ENCODE results near the gene PSORS1C1.

Gene PSORS1C1

GRCh38 chr6:31096656-31097055, 17.9 kb upstream of the PSORS1C1 start:
- TF ChIP-seq, protein P1, sequence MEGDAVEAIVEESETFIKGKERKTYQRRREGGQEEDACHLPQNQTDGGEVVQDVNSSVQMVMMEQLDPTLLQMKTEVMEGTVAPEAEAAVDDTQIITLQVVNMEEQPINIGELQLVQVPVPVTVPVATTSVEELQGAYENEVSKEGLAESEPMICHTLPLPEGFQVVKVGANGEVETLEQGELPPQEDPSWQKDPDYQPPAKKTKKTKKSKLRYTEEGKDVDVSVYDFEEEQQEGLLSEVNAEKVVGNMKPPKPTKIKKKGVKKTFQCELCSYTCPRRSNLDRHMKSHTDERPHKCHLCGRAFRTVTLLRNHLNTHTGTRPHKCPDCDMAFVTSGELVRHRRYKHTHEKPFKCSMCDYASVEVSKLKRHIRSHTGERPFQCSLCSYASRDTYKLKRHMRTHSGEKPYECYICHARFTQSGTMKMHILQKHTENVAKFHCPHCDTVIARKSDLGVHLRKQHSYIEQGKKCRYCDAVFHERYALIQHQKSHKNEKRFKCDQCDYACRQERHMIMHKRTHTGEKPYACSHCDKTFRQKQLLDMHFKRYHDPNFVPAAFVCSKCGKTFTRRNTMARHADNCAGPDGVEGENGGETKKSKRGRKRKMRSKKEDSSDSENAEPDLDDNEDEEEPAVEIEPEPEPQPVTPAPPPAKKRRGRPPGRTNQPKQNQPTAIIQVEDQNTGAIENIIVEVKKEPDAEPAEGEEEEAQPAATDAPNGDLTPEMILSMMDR (IDR thresholded peaks at IDR 0.05), result no peak
- TF ChIP-seq ZFX (IDR thresholded peaks at IDR 0.05; ENCODE audit: borderline replicate concordance), result no peak
- H3K27ac ChIP-seq, result no peak overlapping the region

DNA sequence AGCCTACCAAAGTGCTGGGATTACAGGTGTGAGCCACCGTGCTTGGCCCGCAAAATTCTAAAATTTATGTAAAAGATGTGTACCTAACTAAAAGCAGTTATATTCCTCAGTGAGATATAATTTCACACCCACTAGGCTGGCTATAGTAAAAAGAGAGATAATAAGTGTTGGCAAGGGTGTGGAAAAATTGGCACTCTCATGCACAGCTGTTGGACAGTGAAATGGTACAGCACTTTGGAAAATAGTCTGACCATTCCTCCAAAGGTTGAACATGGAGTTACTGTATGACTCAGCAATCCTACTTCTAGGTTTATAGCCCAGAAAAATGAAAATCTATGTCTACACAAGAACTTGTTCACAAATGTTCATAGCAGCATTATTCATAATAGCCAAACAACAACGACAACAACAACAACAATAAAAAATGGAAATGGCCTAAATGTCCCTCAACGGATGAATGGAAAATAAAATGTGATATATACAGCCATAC, 16.1 kb upstream of the PSORS1C1 start:
- no peak for TF ChIP-seq ZFX (IDR thresholded peaks at IDR 0.05; ENCODE audit: borderline replicate concordance)
- TF ChIP-seq, protein P1 (IDR thresholded peaks at IDR 0.05), result no peak
- no peak overlapping the region for H3K27ac ChIP-seq

DNA sequence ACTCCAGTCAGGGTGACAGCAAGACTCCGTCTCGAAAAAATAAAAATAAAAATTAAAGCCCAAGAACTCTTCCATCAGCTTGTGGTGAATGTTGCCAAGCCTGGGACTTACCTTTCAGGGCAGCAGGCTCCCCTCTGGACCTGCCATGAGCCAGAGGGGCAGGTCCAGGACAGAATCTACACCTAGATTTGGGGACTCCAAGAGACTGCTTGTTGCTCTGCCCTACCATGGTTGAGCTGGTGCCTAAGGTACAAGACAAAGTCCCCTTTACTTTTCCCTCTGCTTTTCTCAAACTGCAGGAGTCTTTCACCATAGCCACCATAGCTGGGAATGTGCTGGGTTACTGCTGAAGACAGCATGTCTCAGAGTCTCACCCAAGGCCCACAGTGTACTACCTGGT, 11.5 kb upstream of the PSORS1C1 start:
- no peak for TF ChIP-seq ZFX (IDR thresholded peaks at IDR 0.05; ENCODE audit: borderline replicate concordance)
- TF ChIP-seq, protein P1 (IDR thresholded peaks at IDR 0.05), result no peak
- no peak overlapping the region for H3K27ac ChIP-seq

DNA sequence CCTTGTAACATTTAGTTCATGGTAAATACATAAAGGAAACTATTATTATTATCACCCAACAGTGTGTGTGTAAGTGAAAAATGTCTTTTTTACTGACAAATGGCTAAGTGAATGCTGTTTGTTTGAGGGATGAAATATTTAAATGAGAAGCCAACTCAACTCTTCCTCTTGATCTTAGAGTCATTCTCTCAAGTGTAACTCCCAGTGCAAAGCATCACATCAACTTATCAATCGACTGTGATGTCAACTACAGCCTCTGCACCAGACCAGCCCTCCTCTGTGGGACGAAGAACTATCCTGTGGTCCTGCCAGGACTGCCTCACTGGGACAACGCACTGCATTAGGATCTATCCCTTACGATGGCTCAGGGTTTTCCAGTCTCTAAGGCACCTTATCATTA, 7.5 kb upstream of the PSORS1C1 start:
- H3K27ac ChIP-seq, result no peak overlapping the region
- no peak for TF ChIP-seq ZFX (IDR thresholded peaks at IDR 0.05; ENCODE audit: borderline replicate concordance)
- TF ChIP-seq, protein P1 (IDR thresholded peaks at IDR 0.05), result no peak

DNA sequence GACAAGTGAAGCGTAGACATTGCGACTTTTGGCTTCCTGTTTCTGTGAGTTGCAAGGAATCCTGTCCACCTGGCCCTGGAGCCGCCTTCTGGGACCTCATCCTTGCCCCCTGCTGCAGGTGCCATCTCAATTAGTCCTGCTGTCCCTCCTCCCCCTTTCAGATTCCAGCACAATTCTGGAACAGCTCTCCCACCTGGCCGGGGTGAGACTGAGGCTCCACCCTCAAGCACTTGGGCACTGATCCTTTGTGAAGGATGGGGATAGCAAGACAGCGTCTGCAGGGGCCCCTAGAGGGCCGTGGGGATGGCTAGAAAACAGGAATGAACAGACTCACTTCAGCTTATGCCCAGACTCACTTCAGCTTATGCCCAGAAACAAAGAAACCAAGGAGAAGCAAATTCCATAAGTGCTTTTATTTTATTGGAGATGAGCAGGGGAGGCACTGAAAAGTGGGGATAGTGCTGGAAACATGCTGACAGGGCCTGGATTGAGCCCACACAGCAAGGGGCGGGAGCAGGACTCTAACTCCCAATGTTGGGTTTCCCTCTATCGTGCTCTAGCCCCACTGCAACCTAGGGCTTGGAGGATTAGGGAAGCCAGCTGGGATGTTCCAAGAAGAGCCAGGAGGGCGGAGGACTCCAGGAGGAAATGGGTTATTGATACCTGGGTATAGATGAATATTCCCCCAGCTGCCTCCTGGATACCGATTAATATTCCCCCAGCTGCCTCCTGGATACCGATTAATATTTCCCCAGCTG, 3.6 kb upstream of the PSORS1C1 start:
- no peak for TF ChIP-seq ZFX (IDR thresholded peaks at IDR 0.05; ENCODE audit: borderline replicate concordance)
- TF ChIP-seq, protein P1 (IDR thresholded peaks at IDR 0.05), result no peak
- no peak overlapping the region for H3K27ac ChIP-seq

DNA sequence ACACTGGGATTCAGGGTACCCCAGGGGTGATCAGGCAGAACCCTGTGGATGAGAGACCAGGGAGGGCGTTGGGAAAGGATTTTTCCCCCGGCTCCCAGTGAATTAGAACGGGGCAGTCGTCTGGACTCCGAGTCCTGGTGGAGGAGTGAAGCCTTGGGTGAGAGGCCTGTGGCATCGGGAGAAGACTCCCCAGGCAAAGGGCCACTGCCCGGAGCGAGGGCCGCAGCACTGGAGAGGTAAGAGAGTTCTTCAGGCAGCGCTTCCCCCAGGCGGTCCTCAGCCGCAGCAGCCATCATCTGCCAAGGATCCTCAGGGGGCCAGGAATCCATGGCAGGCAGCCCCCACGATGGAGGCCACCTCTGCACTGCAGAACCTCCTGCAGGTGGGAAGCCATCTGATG, 2.9 kb upstream of the PSORS1C1 start:
- H3K27ac ChIP-seq, result no peak overlapping the region
- TF ChIP-seq, protein P1 (IDR thresholded peaks at IDR 0.05), result no peak
- no peak for TF ChIP-seq ZFX (IDR thresholded peaks at IDR 0.05; ENCODE audit: borderline replicate concordance)

GRCh38 chr6:31112478-31112877, 2.1 kb upstream of the PSORS1C1 start, which contains the start of gene C6orf15:
Gene C6orf15 (minus strand): TSS chr6:31112575. CDS start chr6:31112555, 20 bp downstream.
- H3K27ac ChIP-seq, result no peak within 1 kb of the TSS
- TF ChIP-seq, protein P1 (IDR thresholded peaks at IDR 0.05), result no peak
- TF ChIP-seq ZFX (IDR thresholded peaks at IDR 0.05; ENCODE audit: borderline replicate concordance), result no peak

All from 22Rv1 (cell line).